ENCODE results near the gene ZNF513.
"Not testable (repeated sequence)": the region's sequence is repeated elsewhere in the genome, so short reads cannot be mapped to it uniquely, and the experiment has no call there.

ZNF513 gene

GRCh38 chr2:27380626-27381545 is at the start of gene ZNF513:
Gene ZNF513, minus strand, starts transcription at chr2:27380734. Its CDS starts 208 bp downstream, at chr2:27380526.
- DNase-seq, result peak; percentile 91

- DNase-seq, result peak; percentile 69
Observed at GRCh38 chr2:27428978-27429541, 48.5 kb upstream of the ZNF513 start.

GRCh38 chr2:27428213-27428977 is 47.9 kb upstream of the ZNF513 start, which contains the start of gene NRBP1:
Gene NRBP1, plus strand, starts transcription at chr2:27428631. Its CDS starts 4,643 bp downstream, at chr2:27433274.
- DNase-seq, result peak; percentile 88

GRCh38 chr2:27427863-27428212 is 47.3 kb upstream of the ZNF513 start:
- DNase-seq, result peak; percentile 46

- DNase-seq, result not testable (repeated sequence)
Observed at GRCh38 chr2:27425039-27425438, 44.5 kb upstream of the ZNF513 start.

- DNase-seq, result no peak
Observed at GRCh38 chr2:27422958-27423357, 42.4 kb upstream of the ZNF513 start.

- no peak for DNase-seq
Observed at GRCh38 chr2:27421660-27422250, 41.2 kb upstream of the ZNF513 start.

- no peak for DNase-seq
Observed at GRCh38 chr2:27420996-27421395, 40.5 kb upstream of the ZNF513 start.

- no peak for DNase-seq
Observed at GRCh38 chr2:27416151-27416550, 35.6 kb upstream of the ZNF513 start.

- no peak for DNase-seq
Observed at GRCh38 chr2:27412419-27413152, 32.1 kb upstream of the ZNF513 start.

- peak; percentile 92 for DNase-seq
Observed at GRCh38 chr2:27409321-27410073, 29.0 kb upstream of the ZNF513 start, which contains the start of gene PPM1G. Gene PPM1G, minus strand, starts transcription at chr2:27409591. Its CDS starts 169 bp downstream, at chr2:27409422.

- no peak for DNase-seq
Observed at GRCh38 chr2:27408601-27409320, 28.2 kb upstream of the ZNF513 start.

- peak; percentile 33 for DNase-seq
Observed at GRCh38 chr2:27407798-27408491, 27.4 kb upstream of the ZNF513 start.

GRCh38 chr2:27400348-27401135 is 20.0 kb upstream of the ZNF513 start:
- no peak for DNase-seq

GRCh38 chr2:27398962-27399361 is 18.4 kb upstream of the ZNF513 start:
- no peak for DNase-seq

GRCh38 chr2:27393225-27393624 is 12.7 kb upstream of the ZNF513 start:
- no peak for DNase-seq

GRCh38 chr2:27390822-27391679 is 10.5 kb upstream of the ZNF513 start:
- DNase-seq, result no peak

GRCh38 chr2:27381577-27382181 is 1.1 kb upstream of the ZNF513 start:
- no peak for DNase-seq

All from MV-4-11 (cell line).